ENCODE data around the gene CDC42BPB. TPM values are rescaled to one million over a fixed set of nuclear protein-coding genes. Genes with fewer than 3 reads are reported as not detected.

The CDC42BPB gene
- total RNA-seq, 4 donors from 2014 or later = 93.9 to 132 (median 110) TPM

- intact Hi-C loops (cut with DNase I) = no loop called here
- 88% methylated on average over 19 of the region's 26 CpGs for WGBS
- DNase-seq (ENCODE audit: extremely low spot score) = no peak
- Histone ChIP-seq H3K4me3 (no peak overlapping the region), H3K27me3 (peaks cover 17 to 36% (median 27%) of the 10 kb centered on the region in 4 donors), H3K36me3 (peaks cover 19 to 47% (median 39%) of the 10 kb centered on the region in 4 donors), H3K9me3 (no peaks in the 10 kb centered on the region), H3K4me1 (peaks cover 26 to 34% (median 32%) of the 10 kb centered on the region in 4 donors), H3K27ac (replicated peaks in 1 of 4) (no peak overlapping the region)
- TF ChIP-seq POLR2AphosphoS5 (IDR thresholded peaks at IDR 0.05) (no peak), POLR2A (IDR thresholded peaks at IDR 0.05; ENCODE audit: low read depth) (no peak), EP300 (IDR thresholded peaks at IDR 0.05) (no peak), CTCF (IDR thresholded peaks at IDR 0.05) (no peak)
Observed at GRCh38 chr14:102932484-102933248, 124.7 kb downstream of the CDC42BPB start.

GRCh38 chr14:102931580-102932285 lies 125.6 kb downstream of the CDC42BPB start:
- intact Hi-C loops (cut with DNase I) = no loop called here
- no peak for DNase-seq (ENCODE audit: extremely low spot score)
- no peaks in the 10 kb centered on the region for H3K9me3 ChIP-seq
- TF ChIP-seq POLR2A (IDR thresholded peaks at IDR 0.05; ENCODE audit: low read depth) (no peak), POLR2AphosphoS5 (IDR thresholded peaks at IDR 0.05) (no peak), CTCF (IDR thresholded peaks at IDR 0.05) (no peak), EP300 (IDR thresholded peaks at IDR 0.05) (no peak)
- no peak overlapping the region for H3K27ac ChIP-seq (replicated peaks in 1 of 4)
- no peak overlapping the region for H3K4me3 ChIP-seq
- peaks cover 26 to 34% (median 32%) of the 10 kb centered on the region in 4 donors for H3K4me1 ChIP-seq
- 88% methylated on average over 4 of the region's 12 CpGs for WGBS
- H3K27me3 ChIP-seq = peaks cover 17 to 40% (median 27%) of the 10 kb centered on the region in 4 donors
- peaks cover 10 to 38% (median 30%) of the 10 kb centered on the region in 4 donors for H3K36me3 ChIP-seq

GRCh38 chr14:102930753-102931579 lies 126.4 kb downstream of the CDC42BPB start:
- WGBS = 77% methylated on average over 24 of the region's 34 CpGs
- intact Hi-C loops (cut with DNase I) = no loop called here
- H3K36me3 ChIP-seq = peaks cover 9 to 31% (median 24%) of the 10 kb centered on the region in 4 donors
- peaks cover 26 to 34% (median 32%) of the 10 kb centered on the region in 4 donors for H3K4me1 ChIP-seq
- H3K4me3 ChIP-seq = peak overlapping the region in 3 of 4 donors; percentile 46 to 57 (median 49)
- no peaks in the 10 kb centered on the region for H3K9me3 ChIP-seq
- no peak for DNase-seq (ENCODE audit: extremely low spot score)
- TF ChIP-seq EP300 (IDR thresholded peaks at IDR 0.05) (no peak), POLR2AphosphoS5 (IDR thresholded peaks at IDR 0.05) (no peak), POLR2A (IDR thresholded peaks at IDR 0.05; ENCODE audit: low read depth) (no peak), CTCF (IDR thresholded peaks at IDR 0.05) (no peak)
- peaks cover 17 to 44% (median 29%) of the 10 kb centered on the region in 4 donors for H3K27me3 ChIP-seq
- H3K27ac ChIP-seq (replicated peaks in 1 of 4) = no peak overlapping the region

GRCh38 chr14:102930138-102930752 lies 127.1 kb downstream of the CDC42BPB start:
- H3K4me3 ChIP-seq = peak overlapping the region; percentile 44 to 57 (median 48)
- WGBS = 9% methylated on average over 30 of the region's 74 CpGs
- DNase-seq (ENCODE audit: extremely low spot score) = no peak
- H3K36me3 ChIP-seq = peaks cover 9 to 31% (median 24%) of the 10 kb centered on the region in 4 donors
- peaks cover 17 to 51% (median 33%) of the 10 kb centered on the region in 4 donors for H3K27me3 ChIP-seq
- no peaks in the 10 kb centered on the region for H3K9me3 ChIP-seq
- H3K27ac ChIP-seq (replicated peaks in 1 of 4) = no peak overlapping the region
- TF ChIP-seq CTCF (IDR thresholded peaks at IDR 0.05) (no peak), EP300 (IDR thresholded peaks at IDR 0.05) (no peak), POLR2A (IDR thresholded peaks at IDR 0.05; ENCODE audit: low read depth) (no peak), POLR2AphosphoS5 (IDR thresholded peaks at IDR 0.05) (no peak)
- intact Hi-C loops (cut with DNase I) = no loop called here
- peaks cover 26 to 34% (median 32%) of the 10 kb centered on the region in 4 donors for H3K4me1 ChIP-seq

Data from esophagus muscularis mucosa (tissue), 4 donors.